Effector memory CD4-positive, alpha-beta T cell (primary cell): ENCODE results near the gene SCGB3A2.

Experiments used
- DNase-seq, 3 donors: peaks; one replicate each; pipeline ENCODE4 v3.0.0-alpha.2; 2020
- H3K27ac ChIP-seq: 2 replicates; pipeline ENCODE4 v1.7.0; 2013; ENCODE audit warnings: mild to moderate bottlenecking, low read length, moderate library complexity; ENCODE audit not compliant: insufficient read depth, poor library complexity, severe bottlenecking
- H3K27me3 ChIP-seq: replicated peaks from 2 replicates; pipeline ENCODE4 v1.7.0; 2013; ENCODE audit warnings: mild to moderate bottlenecking, low read length; ENCODE audit not compliant: insufficient read depth, control insufficient read depth, poor library complexity, severe bottlenecking
- H3K36me3 ChIP-seq: 2 replicates; pipeline ENCODE4 v1.7.0; 2013; ENCODE audit warnings: mild to moderate bottlenecking, low read length, moderate library complexity; ENCODE audit not compliant: control insufficient read depth, insufficient read depth
- H3K4me1 ChIP-seq: 2 replicates; pipeline ENCODE4 v1.7.0; 2013; ENCODE audit warnings: low read length, mild to moderate bottlenecking; ENCODE audit not compliant: control insufficient read depth, insufficient read depth, poor library complexity, severe bottlenecking
- H3K4me3 ChIP-seq: 2 replicates; pipeline ENCODE4 v1.7.0; 2013; ENCODE audit warnings: low read length, low read depth, mild to moderate bottlenecking; ENCODE audit not compliant: insufficient read depth, poor library complexity, severe bottlenecking
- H3K9me3 ChIP-seq: 2 replicates; pipeline ENCODE4 v1.7.0; 2013; ENCODE audit warnings: mild to moderate bottlenecking, low read length, moderate library complexity; ENCODE audit not compliant: control insufficient read depth

Gene SCGB3A2

DNA sequence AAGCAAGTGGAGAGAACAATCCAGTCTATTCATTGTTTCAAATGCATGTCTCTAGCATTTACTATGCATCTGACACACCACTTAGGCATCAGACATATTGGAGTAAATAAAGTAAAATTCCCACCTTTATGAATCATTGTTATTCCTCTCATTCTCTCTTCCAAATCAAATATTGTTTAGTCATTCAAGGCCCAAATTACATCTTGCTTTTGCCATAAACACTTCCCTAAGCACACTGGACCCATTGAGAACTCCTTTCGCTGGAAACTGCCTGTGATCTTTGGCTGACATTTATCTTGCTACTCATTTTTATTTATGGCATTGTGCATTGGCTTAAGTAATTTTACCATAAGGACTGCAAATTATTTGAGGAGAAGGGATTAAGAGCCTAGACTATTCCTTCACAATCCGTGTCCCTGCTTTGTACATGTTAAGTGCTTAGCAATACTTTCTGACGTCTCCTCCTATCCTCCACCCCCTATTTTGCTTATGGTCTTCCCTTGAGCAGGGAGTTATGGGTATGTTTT lies 20.4 kb downstream of the SCGB3A2 start:
- DNase-seq = no peak
- Histone ChIP-seq H3K4me1 (no peaks in the 10 kb centered on the region), H3K4me3 (no peak overlapping the region), H3K36me3 (no peaks in the 10 kb centered on the region), H3K27me3 (no peaks in the 10 kb centered on the region), H3K27ac (no peak overlapping the region), H3K9me3 (no peaks in the 10 kb centered on the region)

DNA sequence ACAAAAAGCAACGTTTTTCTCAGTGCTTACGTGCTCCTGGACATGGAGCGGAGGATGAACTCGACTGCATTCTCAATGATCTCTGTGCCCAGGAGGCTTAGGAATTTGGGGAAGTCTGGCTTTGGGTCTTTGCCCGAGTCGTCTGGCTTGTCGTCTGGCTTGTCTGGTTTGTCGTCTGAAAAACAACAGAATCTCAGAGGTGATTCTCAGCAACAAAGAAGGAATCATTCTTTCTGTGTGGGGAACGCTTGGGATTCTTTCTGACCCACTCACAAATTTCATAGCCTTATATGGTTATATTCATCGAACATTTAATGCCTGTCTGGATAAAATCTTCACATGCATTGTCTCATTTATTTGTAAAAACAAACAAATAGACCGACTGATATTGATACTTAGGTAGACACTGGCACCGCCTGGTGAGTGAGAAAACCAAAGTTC lies 23.1 kb downstream of the SCGB3A2 start:
- no peaks in the 10 kb centered on the region for H3K9me3 ChIP-seq
- no peak overlapping the region for H3K27ac ChIP-seq
- no peaks in the 10 kb centered on the region for H3K36me3 ChIP-seq
- H3K4me1 ChIP-seq = no peaks in the 10 kb centered on the region
- DNase-seq = no peak
- H3K27me3 ChIP-seq = no peaks in the 10 kb centered on the region
- no peak overlapping the region for H3K4me3 ChIP-seq

GRCh38 chr5:147902609-147903115 lies 24.2 kb downstream of the SCGB3A2 start:
- Histone ChIP-seq H3K9me3 (no peaks in the 10 kb centered on the region), H3K4me1 (no peaks in the 10 kb centered on the region), H3K27ac (no peak overlapping the region), H3K27me3 (no peaks in the 10 kb centered on the region), H3K36me3 (no peaks in the 10 kb centered on the region), H3K4me3 (no peak overlapping the region)
- DNase-seq = no peak

- no peaks in the 10 kb centered on the region for H3K27me3 ChIP-seq
- H3K36me3 ChIP-seq = no peaks in the 10 kb centered on the region
- no peaks in the 10 kb centered on the region for H3K9me3 ChIP-seq
- no peak overlapping the region for H3K27ac ChIP-seq
- H3K4me3 ChIP-seq = no peak overlapping the region
- no peaks in the 10 kb centered on the region for H3K4me1 ChIP-seq
- DNase-seq = no peak
Measured at GRCh38 chr5:147904110-147904509, 25.6 kb downstream of the SCGB3A2 start.

GRCh38 chr5:147906326-147907095 lies 28.0 kb downstream of the SCGB3A2 start, which contains the start of gene C5orf46:
TSS of gene C5orf46 (minus strand) at chr5:147906538. CDS start at chr5:147906501, 37 bp downstream.
- Histone ChIP-seq H3K4me3 (no peak within 1 kb of the TSS), H3K36me3 (no peaks in the 10 kb centered on the region), H3K27ac (no peak within 1 kb of the TSS), H3K27me3 (no peaks in the 10 kb centered on the region), H3K9me3 (no peaks in the 10 kb centered on the region), H3K4me1 (no peaks in the 10 kb centered on the region)
- DNase-seq = no peak

DNA sequence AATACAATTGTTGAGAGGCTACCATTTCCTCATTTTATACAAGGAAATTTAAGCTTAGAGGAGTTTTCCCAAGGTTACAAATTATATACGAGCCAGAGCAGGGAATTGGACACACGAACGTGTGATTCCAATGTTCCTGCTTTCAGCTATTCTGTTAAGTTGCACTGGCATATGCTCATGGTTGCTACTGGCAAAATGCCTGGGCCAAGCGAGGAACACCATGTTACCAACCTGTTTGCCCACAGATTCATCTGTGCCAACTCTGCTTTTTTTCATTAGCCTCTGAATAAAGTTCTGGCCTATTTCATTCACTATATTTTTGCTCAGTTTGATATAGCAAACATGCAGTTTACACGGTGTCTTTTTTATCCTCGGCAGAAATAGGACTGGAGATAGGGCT lies 32.9 kb downstream of the SCGB3A2 start:
- no peaks in the 10 kb centered on the region for H3K4me1 ChIP-seq
- H3K27me3 ChIP-seq = no peaks in the 10 kb centered on the region
- H3K36me3 ChIP-seq = no peaks in the 10 kb centered on the region
- no peak overlapping the region for H3K27ac ChIP-seq
- DNase-seq = no peak
- H3K4me3 ChIP-seq = no peak overlapping the region
- no peaks in the 10 kb centered on the region for H3K9me3 ChIP-seq

- no peaks in the 10 kb centered on the region for H3K36me3 ChIP-seq
- H3K27me3 ChIP-seq = no peaks in the 10 kb centered on the region
- no peak overlapping the region for H3K27ac ChIP-seq
- no peaks in the 10 kb centered on the region for H3K9me3 ChIP-seq
- H3K4me1 ChIP-seq = no peaks in the 10 kb centered on the region
- DNase-seq = no peak
- H3K4me3 ChIP-seq = no peak overlapping the region
Measured at GRCh38 chr5:147912011-147912410, 33.5 kb downstream of the SCGB3A2 start.

DNA sequence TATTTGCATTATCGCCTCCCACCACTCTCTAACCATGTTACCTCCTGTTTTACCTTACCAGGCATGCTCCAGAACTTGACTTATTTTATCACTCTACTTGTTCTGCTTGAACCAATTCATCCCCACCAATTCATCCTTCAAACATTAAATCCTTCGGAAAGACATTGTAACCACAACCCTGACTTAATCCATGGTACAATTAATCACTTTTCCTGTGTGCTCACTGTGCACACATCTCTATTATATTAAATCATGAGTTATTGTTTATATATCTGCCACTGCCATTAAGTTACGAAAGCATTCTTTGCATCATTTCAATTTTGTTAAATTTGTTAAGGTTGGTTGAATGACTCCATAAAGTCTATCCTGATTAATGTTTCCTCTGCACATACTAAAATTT lies 35.3 kb downstream of the SCGB3A2 start:
- H3K4me3 ChIP-seq = no peak overlapping the region
- H3K9me3 ChIP-seq = no peaks in the 10 kb centered on the region
- H3K4me1 ChIP-seq = no peaks in the 10 kb centered on the region
- no peaks in the 10 kb centered on the region for H3K27me3 ChIP-seq
- no peak overlapping the region for H3K27ac ChIP-seq
- no peaks in the 10 kb centered on the region for H3K36me3 ChIP-seq
- no peak for DNase-seq

- no peaks in the 10 kb centered on the region for H3K36me3 ChIP-seq
- H3K27me3 ChIP-seq = no peaks in the 10 kb centered on the region
- no peak overlapping the region for H3K4me3 ChIP-seq
- H3K9me3 ChIP-seq = no peaks in the 10 kb centered on the region
- H3K4me1 ChIP-seq = no peaks in the 10 kb centered on the region
- no peak overlapping the region for H3K27ac ChIP-seq
- no peak for DNase-seq
Measured at GRCh38 chr5:147918101-147918685, 39.7 kb downstream of the SCGB3A2 start.

GRCh38 chr5:147918899-147919298 lies 40.4 kb downstream of the SCGB3A2 start:
- Histone ChIP-seq H3K27me3 (no peaks in the 10 kb centered on the region), H3K27ac (no peak overlapping the region), H3K9me3 (no peaks in the 10 kb centered on the region), H3K36me3 (no peaks in the 10 kb centered on the region), H3K4me3 (no peak overlapping the region), H3K4me1 (no peaks in the 10 kb centered on the region)
- no peak for DNase-seq
